SK-N-MC (cell line): Measurements from ENCODE around the gene UNC79.

Source experiments
- EZH2 ChIP-seq: fragments of 200-600 bp; sonication (generic); IDR thresholded peaks from one replicate; pipeline ENCODE4 v1.6.1; 2017; ENCODE audit warnings: antibody characterized with exemption
- FOXP2 ChIP-seq: optimal IDR thresholded peaks from 2 replicates; pipeline ENCODE3; 2011; ENCODE audit warnings: mild to moderate bottlenecking, moderate library complexity; ENCODE audit not compliant: insufficient read depth; ENCODE audit errors: extremely low read length, control extremely low read depth
- POLR2AphosphoS5 ChIP-seq: IDR thresholded peaks from 2 replicates; pipeline ENCODE4 v1.6.1; 2012; ENCODE audit warnings: mild to moderate bottlenecking, low read depth, low read length, borderline replicate concordance

DNA sequence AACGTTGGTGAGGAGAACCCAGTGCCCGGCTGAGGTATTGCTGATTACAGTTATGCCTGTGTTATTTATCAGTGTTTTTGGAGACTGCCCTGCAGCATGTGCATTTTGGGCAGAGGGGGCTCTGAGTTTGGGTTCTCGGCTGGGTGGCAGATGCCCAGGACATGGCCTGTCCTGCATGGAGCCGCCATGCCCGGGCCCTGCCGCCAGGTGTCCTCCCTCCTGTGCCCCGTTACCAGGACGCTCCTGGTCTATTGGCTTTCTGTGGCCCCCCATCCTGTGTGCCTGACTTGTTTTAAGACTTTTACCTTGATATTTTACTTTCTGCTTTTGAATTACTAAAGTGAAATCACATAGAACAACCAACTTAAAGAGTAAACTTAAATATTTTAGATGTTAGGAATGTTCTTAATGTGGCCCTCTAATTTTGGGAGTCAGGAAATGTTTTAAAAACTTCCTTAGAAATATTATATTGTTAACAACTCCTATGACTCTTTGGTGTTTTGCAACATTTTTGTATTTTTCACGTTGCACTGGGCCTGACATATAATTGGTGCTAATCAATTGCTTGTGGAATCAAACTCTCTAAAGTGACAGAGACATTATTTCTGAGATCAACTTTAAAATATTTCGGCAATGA lies 305.8 kb downstream of the UNC79 start:
- TF ChIP-seq POLR2AphosphoS5 (no peak), EZH2 (no peak), FOXP2 (no peak)
